GM18951 (cell line): ENCODE measurements around the gene LHX1.

Source experiments
- POLR2A ChIP-seq: IDR thresholded peaks from 4 replicates; pipeline ENCODE4 v1.6.1; 2011; ENCODE audit warnings: mild to moderate bottlenecking; ENCODE audit not compliant: insufficient read length, insufficient read depth; ENCODE audit errors: extremely low read depth
- in situ Hi-C: fragments of 300-500 bp; cut with MboI; formaldehyde crosslinking; loops from one replicate; pipeline ENCODE4 v1.12.0; 2022; ENCODE audit warnings: low sequenced_read_pairs, mixed read lengths, inconsistent platforms; ENCODE audit not compliant: unreplicated experiment

LHX1 gene

GRCh38 chr17:36947922-36948716 is 10.8 kb downstream of the LHX1 start:
- TF ChIP-seq POLR2A = no peak
- in situ Hi-C loops = no loop called here

GRCh38 chr17:36948717-36949460 is 11.6 kb downstream of the LHX1 start, which contains the start of gene AATF:
Gene AATF, plus strand, starts transcription at chr17:36948954. Its CDS starts 172 bp downstream, at chr17:36949126.
- peak; percentile 91 for TF ChIP-seq POLR2A
- in situ Hi-C loops = no loop called here

- in situ Hi-C loops = no loop called here
Observed at GRCh38 chr17:36949461-36949927, 12.2 kb downstream of the LHX1 start.

GRCh38 chr17:36950027-36950426 is 12.8 kb downstream of the LHX1 start:
- TF ChIP-seq POLR2A = no peak
- in situ Hi-C loops = no loop called here

More at GRCh38 chr17:36949461-36949927, 12.2 kb downstream of the LHX1 start:
- no peak for TF ChIP-seq POLR2A

GRCh38 chr17:36951084-36951789 is 14.0 kb downstream of the LHX1 start:
- no peak for TF ChIP-seq POLR2A
- in situ Hi-C loops = no loop called here

- in situ Hi-C loops = no loop called here
- TF ChIP-seq POLR2A = no peak
Observed at GRCh38 chr17:36971508-36971907, 34.2 kb downstream of the LHX1 start.

GRCh38 chr17:36972186-36972700 is 35.0 kb downstream of the LHX1 start:
- in situ Hi-C loops = no loop called here
- TF ChIP-seq POLR2A = no peak

GRCh38 chr17:36972905-36973304 is 35.6 kb downstream of the LHX1 start:
- in situ Hi-C loops = no loop called here

GRCh38 chr17:36975922-36976515 is 38.7 kb downstream of the LHX1 start:
- in situ Hi-C loops = no loop called here
- TF ChIP-seq POLR2A = no peak

More at GRCh38 chr17:36972905-36973304, 35.6 kb downstream of the LHX1 start:
- TF ChIP-seq POLR2A = no peak

- no peak for TF ChIP-seq POLR2A
Observed at GRCh38 chr17:36977066-36977465, 39.8 kb downstream of the LHX1 start.

GRCh38 chr17:36977568-36977967 is 40.3 kb downstream of the LHX1 start:
- in situ Hi-C loops = no loop called here
- no peak for TF ChIP-seq POLR2A

More at GRCh38 chr17:36977066-36977465, 39.8 kb downstream of the LHX1 start:
- in situ Hi-C loops = no loop called here

- TF ChIP-seq POLR2A = no peak
- in situ Hi-C loops = no loop called here
Observed at GRCh38 chr17:36978810-36979564, 41.7 kb downstream of the LHX1 start.

- no peak for TF ChIP-seq POLR2A
- in situ Hi-C loops = no loop called here
Observed at GRCh38 chr17:36979565-36979941, 42.3 kb downstream of the LHX1 start.
